Dendritic cell treated with granulocyte-macrophage colony-stimulating factor and Interleukin-4, amounts not matched to agents 40 ng/mL and 50 ng/mL, for 4 days (primary cell): ENCODE data around the gene KMO.
A peak's percentile ranks its signal among the peaks of the same experiment; 100 is the strongest.

Source experiments
- H3K27ac Mint-ChIP-seq: one replicate; pipeline ENCODE4 v1.8.0; 2022; ENCODE audit warnings: mild to moderate bottlenecking, mixed read lengths
- H3K27me3 Mint-ChIP-seq: one replicate; pipeline ENCODE4 v1.8.0; 2022; ENCODE audit warnings: mild to moderate bottlenecking, mixed read lengths
- H3K36me3 Mint-ChIP-seq: one replicate; pipeline ENCODE4 v1.8.0; 2022; ENCODE audit warnings: low read depth, mixed read lengths
- H3K4me1 Mint-ChIP-seq: one replicate; pipeline ENCODE4 v1.8.0; 2022; ENCODE audit warnings: low read depth, mixed read lengths
- H3K4me3 Mint-ChIP-seq: one replicate; pipeline ENCODE4 v1.8.0; 2022; ENCODE audit warnings: mild to moderate bottlenecking, moderate library complexity, mixed read lengths
- H3K9me3 Mint-ChIP-seq: one replicate; pipeline ENCODE4 v1.8.0; 2022; ENCODE audit warnings: mixed read lengths
- intact Hi-C: fragments of 100-400 bp; cut with micrococcal nuclease; formaldehyde crosslinking; loops from one replicate; pipeline ENCODE4 v1.15.0; 2022

KMO gene

DNA sequence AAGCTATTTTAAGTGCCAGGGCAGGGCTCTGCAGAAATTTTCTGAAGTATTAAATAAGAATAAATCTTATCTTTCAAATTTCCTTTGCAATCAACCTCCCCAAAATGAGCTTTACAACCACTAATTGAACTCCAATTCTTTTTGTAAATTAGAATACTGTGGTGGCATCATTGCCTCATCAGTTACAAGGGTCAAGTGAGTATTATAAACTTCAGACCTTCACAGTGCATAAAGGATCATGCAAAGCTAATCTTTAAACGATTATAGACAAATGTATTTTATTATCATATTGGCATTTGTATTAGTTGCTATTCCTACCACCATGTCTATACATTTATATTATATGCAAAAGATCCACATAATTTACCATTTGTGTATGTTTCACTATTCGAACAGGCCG is 100.8 kb downstream of the KMO start:
- intact Hi-C loops = no loop called here
- Mint-ChIP-seq H3K4me3 (no peak overlapping the region), H3K36me3 (peaks cover 31% of the 10 kb centered on the region), H3K27me3 (no peaks in the 10 kb centered on the region), H3K4me1 (peaks cover 29% of the 10 kb centered on the region), H3K27ac (no peak overlapping the region), H3K9me3 (no peaks in the 10 kb centered on the region)

DNA sequence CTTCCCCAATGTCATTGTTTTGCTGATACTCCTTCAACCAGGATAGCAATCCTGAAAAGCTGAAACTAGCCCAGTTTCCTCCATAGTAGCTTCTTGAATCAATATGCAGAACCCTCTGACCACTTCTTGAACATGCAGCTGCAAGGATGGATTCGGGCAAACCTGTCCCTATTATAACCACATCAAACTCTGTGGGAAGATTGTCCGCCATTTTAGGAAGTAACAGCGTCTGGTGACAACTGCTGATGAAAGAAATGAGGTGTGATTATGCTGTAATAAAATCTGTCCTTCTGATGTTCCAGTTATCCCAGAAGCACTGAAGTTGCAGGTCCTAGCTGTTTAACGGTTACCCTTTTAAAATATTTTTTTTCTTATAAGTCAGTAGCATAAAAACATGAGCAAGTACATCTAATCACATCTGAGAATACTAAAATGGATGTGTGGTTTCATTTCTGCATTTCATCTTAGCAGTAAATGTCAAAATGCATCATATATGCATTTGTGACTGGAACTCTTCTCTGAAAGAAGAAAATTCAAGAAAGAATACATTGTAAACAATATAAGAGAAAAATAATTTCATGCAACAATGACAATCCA is 103.5 kb downstream of the KMO start:
- no peak overlapping the region for H3K27ac Mint-ChIP-seq
- no peaks in the 10 kb centered on the region for H3K9me3 Mint-ChIP-seq
- H3K4me1 Mint-ChIP-seq = peaks cover 36% of the 10 kb centered on the region
- H3K4me3 Mint-ChIP-seq = no peak overlapping the region
- no peaks in the 10 kb centered on the region for H3K27me3 Mint-ChIP-seq
- intact Hi-C loops = no loop called here
- H3K36me3 Mint-ChIP-seq = peaks cover 39% of the 10 kb centered on the region

DNA sequence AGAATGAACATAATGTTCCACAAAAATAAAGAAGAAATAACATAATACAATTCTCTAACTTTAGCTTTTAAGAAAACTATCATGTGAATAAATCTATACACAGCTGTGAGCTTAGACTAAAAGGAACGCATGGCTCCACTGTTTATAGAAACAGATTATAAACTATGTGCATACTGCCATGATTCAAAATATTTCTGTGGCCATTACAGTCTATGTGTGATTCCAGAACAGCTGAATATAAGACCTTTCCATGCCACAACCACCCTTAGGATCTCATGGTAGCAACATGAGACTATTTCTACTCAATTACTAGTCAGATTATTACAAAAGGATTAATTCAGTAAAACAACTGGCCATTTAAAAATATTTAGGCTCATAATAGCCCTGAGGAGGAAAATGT is 104.1 kb downstream of the KMO start:
- no peak overlapping the region for H3K4me3 Mint-ChIP-seq
- H3K9me3 Mint-ChIP-seq = no peaks in the 10 kb centered on the region
- intact Hi-C loops = no loop called here
- peaks cover 39% of the 10 kb centered on the region for H3K4me1 Mint-ChIP-seq
- no peak overlapping the region for H3K27ac Mint-ChIP-seq
- no peaks in the 10 kb centered on the region for H3K27me3 Mint-ChIP-seq
- peaks cover 39% of the 10 kb centered on the region for H3K36me3 Mint-ChIP-seq

DNA sequence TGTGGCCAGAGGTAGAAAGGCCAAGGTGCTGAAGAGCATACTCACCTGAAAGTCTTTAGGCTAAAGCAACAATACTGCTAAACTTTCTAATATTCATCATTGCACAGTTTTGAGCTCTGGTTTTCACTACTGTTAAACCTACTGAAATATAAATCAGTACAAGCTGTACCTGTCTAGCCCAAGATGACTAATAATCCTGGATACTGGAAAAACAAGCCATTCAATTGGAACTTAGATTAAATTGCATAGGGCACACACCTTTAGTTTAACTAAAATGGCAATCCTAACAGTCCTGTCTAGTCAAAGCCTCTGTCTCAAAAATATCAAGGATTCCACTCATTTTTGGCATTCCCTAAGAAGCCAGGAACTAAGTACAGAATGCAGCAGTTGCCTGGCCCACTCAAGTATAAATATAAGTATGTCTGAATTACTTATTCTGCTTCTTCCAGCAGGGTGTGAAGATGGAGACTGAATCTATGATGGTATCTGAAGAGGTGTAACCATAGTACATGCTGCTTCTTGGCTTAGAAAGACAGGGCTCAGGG is 104.9 kb downstream of the KMO start:
- no peaks in the 10 kb centered on the region for H3K27me3 Mint-ChIP-seq
- intact Hi-C loops = no loop called here
- no peak overlapping the region for H3K27ac Mint-ChIP-seq
- peaks cover 32% of the 10 kb centered on the region for H3K36me3 Mint-ChIP-seq
- peak overlapping the region; percentile 1 for H3K4me3 Mint-ChIP-seq
- H3K4me1 Mint-ChIP-seq = peaks cover 39% of the 10 kb centered on the region
- no peaks in the 10 kb centered on the region for H3K9me3 Mint-ChIP-seq

DNA sequence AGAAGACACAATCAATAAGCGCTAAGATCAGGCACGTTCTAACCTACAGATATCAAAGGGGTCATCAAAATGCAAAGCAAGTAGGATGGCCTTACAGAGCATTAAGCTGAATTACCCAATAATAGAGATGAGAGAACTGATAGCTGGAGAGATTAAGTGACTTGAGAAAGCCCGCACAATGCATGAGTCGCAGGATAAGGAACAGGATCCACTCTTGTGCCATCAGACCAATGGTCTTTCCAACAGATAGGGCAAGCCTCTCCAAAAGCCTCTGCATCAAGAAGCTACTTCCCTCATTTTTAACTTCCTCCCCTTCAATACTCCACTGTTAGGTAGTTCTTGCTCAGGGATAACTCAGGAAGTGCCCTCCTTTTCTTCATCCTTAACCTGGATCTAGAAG is 105.4 kb downstream of the KMO start:
- Mint-ChIP-seq H3K36me3 (peaks cover 28% of the 10 kb centered on the region), H3K27ac (peak overlapping the region; percentile 33), H3K27me3 (no peaks in the 10 kb centered on the region), H3K9me3 (no peaks in the 10 kb centered on the region), H3K4me3 (peak overlapping the region; percentile 52), H3K4me1 (peaks cover 39% of the 10 kb centered on the region)
- intact Hi-C loops = no loop called here

DNA sequence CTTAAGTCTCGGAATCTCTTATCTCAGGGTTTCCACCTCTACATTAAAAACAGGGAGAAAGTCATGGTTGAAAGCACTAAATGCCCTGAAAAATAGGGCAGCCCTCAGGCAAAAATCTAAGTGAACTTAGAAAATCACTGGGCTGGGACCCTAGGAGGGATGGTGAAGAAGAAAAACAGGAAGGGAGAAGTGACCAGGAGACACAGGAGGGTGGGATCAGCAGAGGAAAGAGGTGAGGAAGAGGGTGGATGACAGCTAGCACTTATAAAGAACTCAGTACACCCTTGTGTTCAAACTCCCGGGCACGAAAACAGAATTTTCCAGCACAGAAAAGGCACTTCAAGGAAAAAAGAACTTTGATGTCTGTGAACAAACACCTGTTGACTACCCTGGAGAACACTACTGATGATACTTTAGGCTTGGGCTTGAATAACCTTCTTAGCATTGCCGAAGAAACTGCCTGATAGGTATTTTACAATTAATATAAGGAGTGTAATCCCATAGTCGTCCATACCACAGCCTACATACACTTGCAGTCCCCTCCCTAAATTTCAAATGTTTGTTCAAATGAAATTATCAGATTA is 106.0 kb downstream of the KMO start:
- Mint-ChIP-seq H3K27me3 (no peaks in the 10 kb centered on the region), H3K27ac (peak overlapping the region; percentile 33)
- intact Hi-C loops = no loop called here

DNA sequence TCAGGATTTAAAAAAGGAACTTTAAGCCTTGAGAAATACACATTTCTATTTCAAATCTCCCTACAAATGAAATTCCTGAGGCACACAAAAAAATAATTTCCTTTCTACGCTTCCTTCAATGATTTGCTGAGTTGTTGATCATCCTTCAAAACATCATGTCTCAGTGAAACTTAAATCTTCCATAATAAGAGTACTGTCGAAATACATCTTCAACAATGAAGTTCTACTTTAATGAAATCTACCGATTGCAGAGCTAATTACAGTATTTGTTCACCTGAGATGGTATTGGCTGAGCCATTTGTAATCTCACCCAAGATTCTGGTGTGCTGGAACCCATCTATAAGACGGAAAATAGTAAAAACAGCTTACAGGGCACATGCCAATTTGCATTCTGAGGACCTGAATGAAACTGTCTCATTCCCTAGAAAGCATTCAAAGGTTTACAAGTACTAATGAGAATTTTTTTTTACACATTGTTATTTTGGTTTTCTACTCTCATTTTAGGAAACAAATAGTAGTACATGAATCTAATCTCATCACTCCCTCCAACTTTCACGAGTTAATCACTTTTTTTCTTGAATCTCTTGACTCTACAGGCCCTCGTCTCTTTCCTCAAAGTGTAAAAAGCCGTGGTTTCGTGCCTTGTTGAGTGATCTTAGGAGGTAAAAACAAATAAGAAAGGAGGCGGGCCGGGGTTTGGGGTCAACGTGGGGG is 106.9 kb downstream of the KMO start:
- H3K36me3 Mint-ChIP-seq = peaks cover 25% of the 10 kb centered on the region
- H3K27me3 Mint-ChIP-seq = no peaks in the 10 kb centered on the region
- intact Hi-C loops = no loop called here
- H3K4me1 Mint-ChIP-seq = peaks cover 44% of the 10 kb centered on the region
- H3K27ac Mint-ChIP-seq = peak overlapping the region; percentile 92
- no peaks in the 10 kb centered on the region for H3K9me3 Mint-ChIP-seq
- peak overlapping the region; percentile 93 for H3K4me3 Mint-ChIP-seq

More for the DNA sequence above, 106.0 kb downstream of the KMO start:
- Mint-ChIP-seq H3K4me3 (peak overlapping the region; percentile 52), H3K4me1 (peaks cover 39% of the 10 kb centered on the region), H3K9me3 (no peaks in the 10 kb centered on the region), H3K36me3 (peaks cover 28% of the 10 kb centered on the region)

DNA sequence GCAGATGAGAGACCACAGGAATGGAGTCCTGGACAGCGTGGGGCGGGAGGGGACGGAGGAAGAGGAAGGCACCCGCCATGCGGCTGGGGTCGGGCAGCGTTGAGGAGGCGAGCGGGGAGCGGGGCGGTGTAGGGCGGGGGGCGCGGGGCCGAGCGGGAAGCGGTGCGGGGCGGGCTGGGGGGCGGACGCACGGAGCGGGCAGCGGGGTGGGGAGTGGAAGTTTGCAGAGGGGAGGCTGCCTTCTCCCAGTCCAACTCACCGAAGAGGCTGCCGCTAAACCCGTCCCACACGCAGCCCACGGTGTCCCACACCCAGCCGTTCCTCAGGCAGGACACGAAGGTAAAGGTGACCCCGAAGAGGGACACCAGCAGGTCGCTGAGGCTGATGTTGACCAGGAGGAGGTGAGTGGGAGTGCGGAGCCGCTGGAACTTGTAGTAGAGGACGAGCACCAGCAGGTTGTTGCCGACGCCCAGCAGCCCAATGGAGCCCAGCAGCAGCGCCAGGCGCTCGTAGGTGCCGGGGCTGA is 107.5 kb downstream of the KMO start:
- Mint-ChIP-seq H3K4me3 (peak overlapping the region; percentile 93), H3K9me3 (no peaks in the 10 kb centered on the region), H3K4me1 (peaks cover 39% of the 10 kb centered on the region), H3K27ac (peak overlapping the region; percentile 92), H3K27me3 (no peaks in the 10 kb centered on the region), H3K36me3 (peaks cover 19% of the 10 kb centered on the region)
- intact Hi-C loops = loop anchor here (1.0 kb wide), 1 partner anchor 208 kb away; no protein-coding TSS in a partner anchor

DNA sequence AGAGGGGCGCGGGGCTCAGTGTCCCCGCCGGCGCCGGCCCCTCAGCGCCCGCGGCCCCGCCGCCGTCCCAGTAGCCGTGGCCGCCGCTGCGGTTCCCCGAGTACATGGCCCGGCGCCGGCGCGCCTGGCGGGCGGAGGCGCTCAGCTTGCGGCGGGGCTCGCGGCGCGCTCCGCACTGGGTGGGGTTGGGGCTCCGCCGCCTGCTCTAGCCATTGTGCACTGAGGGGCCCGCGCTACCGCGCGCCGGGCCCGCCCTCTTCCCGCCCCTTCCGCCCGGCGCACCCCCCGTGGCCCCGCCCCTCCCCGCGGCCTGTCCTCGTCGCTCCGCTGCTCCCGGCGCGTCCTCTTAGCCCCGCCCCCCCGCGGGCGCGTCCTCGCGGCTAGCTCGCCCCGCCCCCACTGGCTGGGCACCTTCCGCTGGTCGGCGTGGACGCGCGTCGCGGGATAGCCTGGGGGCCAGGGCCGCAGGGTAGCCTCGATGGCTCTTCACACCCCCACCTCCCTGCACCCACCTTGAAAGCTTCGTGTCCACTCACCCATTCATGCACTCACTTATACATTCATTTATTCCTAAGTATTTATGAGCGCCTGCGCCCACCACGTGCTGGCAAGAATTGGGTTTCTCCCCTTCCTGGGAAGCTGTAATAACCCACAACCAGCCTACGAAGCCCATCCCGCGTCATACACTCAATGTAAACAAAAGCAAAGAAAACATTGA is 108.1 kb downstream of the KMO start, which contains the start of the genes CHML and OPN3:
Gene CHML, minus strand, starts transcription at position 221 of the 718 bp plus-strand sequence. CDS start 4,603 bp downstream, outside the sequence.
Gene OPN3, minus strand, starts transcription at position 221 of the 718 bp plus-strand sequence. Its CDS starts 115 bp downstream, at position 106.
- Mint-ChIP-seq H3K4me1 (peaks cover 33% of the 10 kb centered on the region), H3K27ac (peak within 1 kb of the TSS; percentile 92), H3K27me3 (no peaks in the 10 kb centered on the region), H3K4me3 (peak within 1 kb of the TSS; percentile 93), H3K9me3 (no peaks in the 10 kb centered on the region), H3K36me3 (peaks cover 12% of the 10 kb centered on the region)
- intact Hi-C loops = loop anchor here (1.0 kb wide), 1 partner anchor 207 kb away; no protein-coding TSS in a partner anchor

DNA sequence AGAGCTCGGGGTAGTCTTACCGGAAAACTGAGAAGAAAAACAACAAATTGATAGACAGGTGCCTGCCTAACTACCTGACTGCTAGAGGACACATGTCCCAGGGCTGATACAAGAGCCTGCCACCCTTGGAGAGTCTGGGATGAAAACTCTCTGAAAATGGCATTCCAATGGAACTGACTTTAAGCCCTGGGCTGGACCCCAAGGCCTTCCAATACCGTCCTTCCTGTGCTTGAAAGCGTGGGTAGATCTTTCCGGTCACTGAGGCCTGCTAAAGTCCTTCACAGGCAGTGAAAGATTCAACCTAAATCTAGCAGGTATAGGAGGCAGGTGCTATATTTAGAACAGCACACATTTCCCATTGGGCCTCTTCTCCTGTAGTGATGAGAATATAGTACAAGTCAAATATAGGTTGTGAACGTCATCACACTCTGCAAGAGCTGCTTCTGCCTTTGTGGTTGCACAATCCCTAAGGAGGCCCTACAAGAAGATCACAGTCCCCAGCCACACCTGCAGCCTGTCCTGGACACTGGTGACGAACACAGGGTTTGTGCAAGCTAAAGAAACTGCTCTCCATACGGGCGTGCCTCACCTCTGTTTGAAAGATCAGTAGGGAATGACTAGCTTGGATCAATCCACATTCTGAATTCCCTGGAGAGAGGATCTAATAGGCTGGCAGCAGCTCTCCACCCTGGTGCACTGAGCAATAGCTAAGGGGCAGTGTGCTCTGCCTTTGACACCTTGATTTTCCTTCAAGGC is 108.9 kb downstream of the KMO start:
- Mint-ChIP-seq H3K9me3 (no peaks in the 10 kb centered on the region), H3K36me3 (peaks cover 8% of the 10 kb centered on the region), H3K27ac (peak overlapping the region; percentile 92), H3K4me3 (peak overlapping the region; percentile 93), H3K27me3 (no peaks in the 10 kb centered on the region), H3K4me1 (peaks cover 30% of the 10 kb centered on the region)
- intact Hi-C loops = loop anchor here (1.0 kb wide), 1 partner anchor 206 kb away; no protein-coding TSS in a partner anchor

DNA sequence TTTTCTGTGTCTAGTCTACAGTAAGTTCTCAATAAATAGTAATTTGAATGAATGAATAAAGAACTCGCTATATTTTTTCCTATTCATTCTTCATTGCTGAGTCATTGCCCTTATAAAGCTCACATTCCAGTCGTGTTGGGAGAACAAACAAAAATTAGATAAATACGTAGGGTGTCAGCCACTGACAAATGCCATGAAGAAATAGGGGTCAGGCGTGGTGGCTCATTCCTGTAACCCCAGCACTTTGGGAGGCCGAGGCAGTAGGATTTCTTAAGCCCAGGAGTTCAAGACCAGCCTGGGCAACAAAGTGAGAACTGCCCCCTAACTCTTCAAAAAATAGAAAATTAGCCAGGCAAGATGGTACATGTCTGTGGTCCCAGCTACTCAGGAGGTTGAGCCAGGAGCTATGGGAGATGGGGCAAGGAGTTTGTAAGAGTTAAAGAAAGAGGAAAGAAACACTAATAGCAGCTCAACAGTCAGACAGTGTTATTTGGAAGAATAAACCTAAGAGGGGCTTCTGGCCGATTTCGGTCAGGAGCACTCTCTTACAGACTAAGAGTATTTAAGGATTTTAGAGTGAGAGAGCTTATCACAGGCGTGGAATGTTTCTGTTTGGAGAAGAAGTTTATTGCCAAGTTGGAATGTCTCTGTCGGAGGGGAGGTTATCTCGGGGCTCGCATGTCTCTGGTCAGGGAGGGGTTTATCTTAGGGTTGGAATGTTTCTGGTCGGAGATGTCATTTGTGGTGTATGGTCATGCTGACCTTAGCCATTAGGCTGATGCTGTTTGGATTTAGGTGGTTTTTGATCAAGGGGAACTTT is 109.8 kb downstream of the KMO start:
- Mint-ChIP-seq H3K27me3 (no peaks in the 10 kb centered on the region), H3K27ac (no peak overlapping the region), H3K36me3 (peaks cover 8% of the 10 kb centered on the region), H3K4me3 (no peak overlapping the region), H3K4me1 (peaks cover 30% of the 10 kb centered on the region), H3K9me3 (no peaks in the 10 kb centered on the region)
- intact Hi-C loops = no loop called here

DNA sequence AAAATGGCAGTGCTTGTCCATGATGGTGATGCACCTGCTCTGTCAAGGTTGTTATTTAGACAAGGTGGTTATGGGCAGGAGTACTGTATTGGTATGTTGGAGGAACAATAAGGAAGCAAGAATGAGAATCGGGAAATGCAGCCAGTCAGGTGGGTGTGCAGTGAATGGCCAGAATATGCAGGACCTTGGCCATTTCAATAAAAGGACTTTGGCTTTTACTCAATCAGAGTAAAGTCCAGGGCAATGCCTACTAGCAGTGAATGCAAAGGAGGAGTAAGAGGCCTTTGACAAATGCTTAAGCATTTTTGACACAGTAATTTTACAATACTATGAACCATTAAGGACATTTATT is 110.4 kb downstream of the KMO start:
- Mint-ChIP-seq H3K36me3 (peaks cover 8% of the 10 kb centered on the region), H3K27me3 (no peaks in the 10 kb centered on the region), H3K4me3 (no peak overlapping the region), H3K27ac (no peak overlapping the region), H3K9me3 (no peaks in the 10 kb centered on the region), H3K4me1 (peaks cover 25% of the 10 kb centered on the region)
- intact Hi-C loops = no loop called here
